Brain microvascular endothelial cell (primary cell): ENCODE data around the gene GOSR2.
"Not testable (repeated sequence)": the region's sequence is repeated elsewhere in the genome, so short reads cannot be mapped to it uniquely, and the experiment has no call there.

Experiments
- DNase-seq: peaks from one replicate; pipeline ENCODE4 v3.0.0-alpha.2; 2020
- H3K27ac ChIP-seq: fragments of 250-450 bp; sonication (Bioruptor Pico); 2 replicates; pipeline ENCODE4 v1.5.1; 2020; ENCODE audit warnings: mild to moderate bottlenecking, moderate library complexity
- H3K27me3 ChIP-seq: fragments of 250-450 bp; sonication (Bioruptor Pico); replicated peaks from 2 replicates; pipeline ENCODE4 v1.5.1; 2020; ENCODE audit warnings: mild to moderate bottlenecking
- H3K36me3 ChIP-seq: fragments of 250-450 bp; sonication (Bioruptor Pico); replicated peaks from 2 replicates; pipeline ENCODE4 v1.5.1; 2020; ENCODE audit warnings: mild to moderate bottlenecking
- H3K4me3 ChIP-seq: 2 replicates; pipeline ENCODE4 v1.5.1; 2011; ENCODE audit warnings: low read depth, mild to moderate bottlenecking, control low read depth, low read length, moderate library complexity
- CTCF ChIP-seq: IDR thresholded peaks from 2 replicates; pipeline ENCODE4 v1.5.1; 2011; ENCODE audit warnings: low read depth, mild to moderate bottlenecking, moderate library complexity, low read length, control low read depth, inconsistent platforms; ENCODE audit errors: missing control alignments
- in situ Hi-C: cut with HindIII; loops from 2 replicates; pipeline ENCODE4 v1.10.0; 2017; ENCODE audit warnings: low sequenced_read_pairs, low pct_ligation_motif_present

Gene GOSR2

GRCh38 chr17:46983782-46984181, 60.8 kb downstream of the GOSR2 start:
- no peak for TF ChIP-seq CTCF
- Histone ChIP-seq H3K36me3 (no peaks in the 10 kb centered on the region), H3K4me3 (no peak overlapping the region), H3K27me3 (peaks cover 9% of the 10 kb centered on the region), H3K27ac (no peak overlapping the region)
- DNase-seq = no peak
- in situ Hi-C loops = no loop called here

DNA sequence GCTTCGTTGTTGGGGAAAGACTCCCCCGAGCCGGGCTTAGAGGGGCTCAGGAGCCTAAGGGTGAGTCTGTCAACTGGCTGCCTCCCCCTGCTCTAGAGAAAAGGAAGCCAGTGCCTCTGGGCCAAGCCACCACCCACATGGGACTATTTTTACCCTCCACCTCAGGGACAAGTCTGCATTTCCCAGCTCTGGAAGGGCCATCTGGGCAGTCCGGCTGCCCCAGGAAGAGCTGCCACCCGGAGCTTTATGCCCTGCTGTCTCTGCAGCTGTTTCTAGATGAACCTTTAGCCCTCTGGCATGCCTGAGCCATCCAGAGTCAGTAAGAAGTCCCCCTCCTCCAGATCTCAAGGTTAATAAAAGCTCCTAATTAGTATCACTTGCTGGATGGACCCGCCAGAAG, 61.4 kb downstream of the GOSR2 start:
- no peak for DNase-seq
- in situ Hi-C loops = no loop called here
- peaks cover 4% of the 10 kb centered on the region for H3K27me3 ChIP-seq
- no peaks in the 10 kb centered on the region for H3K36me3 ChIP-seq
- H3K4me3 ChIP-seq = no peak overlapping the region
- no peak overlapping the region for H3K27ac ChIP-seq
- TF ChIP-seq CTCF = no peak

- no peak overlapping the region for H3K4me3 ChIP-seq
- no peaks in the 10 kb centered on the region for H3K36me3 ChIP-seq
- in situ Hi-C loops = no loop called here
- peaks cover 2% of the 10 kb centered on the region for H3K27me3 ChIP-seq
- TF ChIP-seq CTCF = no peak
- H3K27ac ChIP-seq = no peak overlapping the region
- no peak for DNase-seq
Observed at GRCh38 chr17:46984892-46985291, 61.9 kb downstream of the GOSR2 start.

DNA sequence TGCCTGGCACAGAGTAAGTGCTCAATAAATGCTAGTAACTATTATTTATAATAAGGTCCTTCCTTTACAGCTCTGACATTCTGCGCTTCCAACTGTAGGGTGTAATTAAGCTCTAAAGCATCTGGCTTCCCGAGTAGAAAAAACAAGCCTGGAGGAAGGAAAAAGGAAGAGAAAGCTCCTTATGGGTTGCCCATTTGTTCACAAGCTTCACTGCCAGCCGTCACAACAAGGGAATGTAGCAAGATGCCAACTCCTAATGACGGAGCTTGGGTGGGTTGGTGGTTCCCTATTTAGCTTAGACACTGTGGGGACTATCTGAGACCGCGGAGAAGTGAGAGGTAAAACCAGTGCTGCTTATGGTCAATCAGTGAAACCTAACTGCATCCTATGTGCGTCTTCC, 63.4 kb downstream of the GOSR2 start:
- TF ChIP-seq CTCF = no peak
- DNase-seq = no peak
- H3K27me3 ChIP-seq = peaks cover 2% of the 10 kb centered on the region
- H3K4me3 ChIP-seq = no peak overlapping the region
- no peaks in the 10 kb centered on the region for H3K36me3 ChIP-seq
- no peak overlapping the region for H3K27ac ChIP-seq
- in situ Hi-C loops = no loop called here

GRCh38 chr17:46987927-46988326, 65.0 kb downstream of the GOSR2 start:
- DNase-seq, H3K27ac ChIP-seq, H3K27me3 ChIP-seq, H3K4me3 ChIP-seq, H3K36me3 ChIP-seq, in situ Hi-C loops: not testable (repeated sequence)

- H3K27me3 ChIP-seq = peaks cover 2% of the 10 kb centered on the region
- no peak for DNase-seq
- H3K27ac ChIP-seq = no peak overlapping the region
- no peaks in the 10 kb centered on the region for H3K36me3 ChIP-seq
- no peak for TF ChIP-seq CTCF
- in situ Hi-C loops = no loop called here
- H3K4me3 ChIP-seq = no peak overlapping the region
Observed at GRCh38 chr17:46989637-46990431, 66.9 kb downstream of the GOSR2 start.
